Neural cell (in vitro differentiated cells): Measurements from ENCODE around the gene SPATS2. TPM values are rescaled to one million over a fixed set of nuclear protein-coding genes. Genes with fewer than 3 reads are reported as not detected.

ENCODE experiments used
- H2AFZ ChIP-seq: fragments of 200-600, 300-800 bp; sonication (generic), shearing (Covaris generic); 2 replicates; pipeline ENCODE4 v1.6.0; 2014; ENCODE audit warnings: low read depth, mild to moderate bottlenecking, antibody characterized with exemption, low read length, moderate library complexity
- H3F3A ChIP-seq: fragments of 200-600 bp; shearing (Covaris generic); 2 replicates; pipeline ENCODE4 v1.6.1; 2016; ENCODE audit warnings: mild to moderate bottlenecking, moderate library complexity, mixed read lengths, antibody characterized with exemption, low read length; ENCODE audit not compliant: insufficient read depth, poor library complexity, severe bottlenecking
- H3K27ac ChIP-seq: fragments of 200-600, 300-800 bp; sonication (generic), shearing (Covaris generic); 2 replicates; pipeline ENCODE4 v1.5.1; 2014; ENCODE audit warnings: mild to moderate bottlenecking, low read length, moderate library complexity
- H3K27me3 ChIP-seq: fragments of 300-800, 200-600 bp; sonication (generic), shearing (Covaris generic); 2 replicates; pipeline ENCODE4 v1.6.0; 2014; ENCODE audit warnings: mild to moderate bottlenecking, low read depth, low read length, moderate library complexity; ENCODE audit not compliant: insufficient read depth
- H3K36me3 ChIP-seq: fragments of 300-800, 200-600 bp; sonication (generic), shearing (Covaris generic); 2 replicates; pipeline ENCODE4 v1.5.1; 2014; ENCODE audit warnings: mild to moderate bottlenecking, antibody characterized with exemption, low read length, moderate library complexity; ENCODE audit not compliant: insufficient read depth
- H3K4me2 ChIP-seq: fragments of 300-800, 200-600 bp; sonication (generic), shearing (Covaris generic); 2 replicates; pipeline ENCODE4 v1.6.0; 2014; ENCODE audit warnings: mild to moderate bottlenecking, low read length
- H3K4me3 ChIP-seq: fragments of 300-800, 200-600 bp; sonication (generic), shearing (Covaris generic); 2 replicates; pipeline ENCODE4 v1.5.1; 2014; ENCODE audit warnings: mild to moderate bottlenecking, low read length, moderate library complexity
- H3K79me2 ChIP-seq: fragments of 200-600 bp; shearing (Covaris generic); replicated peaks from 2 replicates; pipeline ENCODE4 v1.6.0; 2014; ENCODE audit warnings: mild to moderate bottlenecking, low read length, moderate library complexity; ENCODE audit not compliant: insufficient read depth
- H3K9ac ChIP-seq: fragments of 300-800, 200-600 bp; sonication (generic), shearing (Covaris generic); 2 replicates; pipeline ENCODE4 v1.6.1; 2016; ENCODE audit warnings: mild to moderate bottlenecking, low read length, mixed read lengths
- H3K9me2 ChIP-seq: fragments of 200-600 bp; shearing (Covaris generic); 2 replicates; pipeline ENCODE4 v1.6.1; 2016; ENCODE audit warnings: mild to moderate bottlenecking, low read length, mixed read lengths; ENCODE audit not compliant: insufficient read depth
- H3K9me3 ChIP-seq: fragments of 200-600, 300-800 bp; sonication (generic), shearing (Covaris generic); 2 replicates; pipeline ENCODE4 v1.6.1; 2016; ENCODE audit warnings: mild to moderate bottlenecking, mixed run types, low read length, moderate library complexity, mixed read lengths
- H4K20me1 ChIP-seq: fragments of 200-600 bp; shearing (Covaris generic); 2 replicates; pipeline ENCODE4 v1.6.1; 2016; ENCODE audit warnings: mild to moderate bottlenecking, mixed run types; ENCODE audit not compliant: insufficient read depth
- EP300 ChIP-seq: fragments of 450-650 bp; conservative IDR thresholded peaks from 2 replicates; pipeline ENCODE4 v1.6.1; 2014; ENCODE audit warnings: antibody characterized with exemption, mild to moderate bottlenecking, moderate library complexity; ENCODE audit not compliant: poor library complexity, severe bottlenecking
- EZH2 ChIP-seq: fragments of 200-600, 300-800 bp; shearing (Covaris generic), sonication (generic); IDR thresholded peaks from 2 replicates; pipeline ENCODE4 v1.6.1; 2014; ENCODE audit warnings: antibody characterized with exemption, low read length, borderline replicate concordance, mild to moderate bottlenecking; ENCODE audit not compliant: insufficient read depth, poor library complexity, severe bottlenecking
- MXI1 ChIP-seq: fragments of 450-650 bp; conservative IDR thresholded peaks from 2 replicates; pipeline ENCODE4 v1.6.1; 2014; ENCODE audit warnings: antibody characterized with exemption, mild to moderate bottlenecking; ENCODE audit not compliant: poor library complexity, severe bottlenecking
- POLR2AphosphoS5 ChIP-seq: IDR thresholded peaks from 2 replicates; pipeline ENCODE4 v1.6.1; 2012
- RAD21 ChIP-seq: fragments of 450-650 bp; conservative IDR thresholded peaks from 2 replicates; pipeline ENCODE4 v1.6.1; 2014; ENCODE audit warnings: antibody characterized with exemption, mild to moderate bottlenecking, moderate library complexity
- SMC3 ChIP-seq: fragments of 450-650 bp; conservative IDR thresholded peaks from 2 replicates; pipeline ENCODE4 v1.6.1; 2014; ENCODE audit warnings: antibody characterized with exemption, mild to moderate bottlenecking, moderate library complexity; ENCODE audit not compliant: poor library complexity
- TAF1 ChIP-seq: IDR thresholded peaks from 2 replicates; pipeline ENCODE4 v1.6.1; 2012; ENCODE audit warnings: low read depth
- polyA plus RNA-seq: library from polyadenylated mRNA; depleted of rRNA; stranded (reverse); fragments of >200 nt; gene quantifications from 2 replicates; pipeline ENCODE4 v1.2.3, GENCODE V29; 2014
- TF ChIP-seq, protein P1 (sequence below): IDR thresholded peaks from 2 replicates; pipeline ENCODE4 v1.6.1; 2012; ENCODE audit warnings: borderline replicate concordance
- TF ChIP-seq, protein P2 (sequence below): fragments of 450-650 bp; IDR thresholded peaks from 2 replicates; pipeline ENCODE4 v1.5.1; 2014; ENCODE audit warnings: antibody characterized with exemption, mild to moderate bottlenecking, moderate library complexity; ENCODE audit not compliant: poor library complexity, severe bottlenecking

The SPATS2 gene
- polyA plus RNA-seq, 1 donor from 2014 or later, result 58.4 TPM

GRCh38 chr12:49413796-49414195, 46.5 kb downstream of the SPATS2 start:
- Histone ChIP-seq H3K27ac (no peak overlapping the region), H3K9me3 (no peaks in the 10 kb centered on the region), H3K27me3 (no peaks in the 10 kb centered on the region), H4K20me1 (no peaks in the 10 kb centered on the region), H3K9me2 (no peaks in the 10 kb centered on the region), H3F3A (no peaks in the 10 kb centered on the region), H3K36me3 (no peaks in the 10 kb centered on the region), H3K9ac (no peak overlapping the region), H3K79me2 (no peaks in the 10 kb centered on the region), H3K4me2 (no peak overlapping the region), H3K4me3 (no peak overlapping the region), H2AFZ (no peak overlapping the region)
- TF ChIP-seq, protein P1, sequence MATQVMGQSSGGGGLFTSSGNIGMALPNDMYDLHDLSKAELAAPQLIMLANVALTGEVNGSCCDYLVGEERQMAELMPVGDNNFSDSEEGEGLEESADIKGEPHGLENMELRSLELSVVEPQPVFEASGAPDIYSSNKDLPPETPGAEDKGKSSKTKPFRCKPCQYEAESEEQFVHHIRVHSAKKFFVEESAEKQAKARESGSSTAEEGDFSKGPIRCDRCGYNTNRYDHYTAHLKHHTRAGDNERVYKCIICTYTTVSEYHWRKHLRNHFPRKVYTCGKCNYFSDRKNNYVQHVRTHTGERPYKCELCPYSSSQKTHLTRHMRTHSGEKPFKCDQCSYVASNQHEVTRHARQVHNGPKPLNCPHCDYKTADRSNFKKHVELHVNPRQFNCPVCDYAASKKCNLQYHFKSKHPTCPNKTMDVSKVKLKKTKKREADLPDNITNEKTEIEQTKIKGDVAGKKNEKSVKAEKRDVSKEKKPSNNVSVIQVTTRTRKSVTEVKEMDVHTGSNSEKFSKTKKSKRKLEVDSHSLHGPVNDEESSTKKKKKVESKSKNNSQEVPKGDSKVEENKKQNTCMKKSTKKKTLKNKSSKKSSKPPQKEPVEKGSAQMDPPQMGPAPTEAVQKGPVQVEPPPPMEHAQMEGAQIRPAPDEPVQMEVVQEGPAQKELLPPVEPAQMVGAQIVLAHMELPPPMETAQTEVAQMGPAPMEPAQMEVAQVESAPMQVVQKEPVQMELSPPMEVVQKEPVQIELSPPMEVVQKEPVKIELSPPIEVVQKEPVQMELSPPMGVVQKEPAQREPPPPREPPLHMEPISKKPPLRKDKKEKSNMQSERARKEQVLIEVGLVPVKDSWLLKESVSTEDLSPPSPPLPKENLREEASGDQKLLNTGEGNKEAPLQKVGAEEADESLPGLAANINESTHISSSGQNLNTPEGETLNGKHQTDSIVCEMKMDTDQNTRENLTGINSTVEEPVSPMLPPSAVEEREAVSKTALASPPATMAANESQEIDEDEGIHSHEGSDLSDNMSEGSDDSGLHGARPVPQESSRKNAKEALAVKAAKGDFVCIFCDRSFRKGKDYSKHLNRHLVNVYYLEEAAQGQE, result no peak
- TF ChIP-seq EZH2 (no peak), RAD21 (no peak), EP300 (no peak), SMC3 (no peak), POLR2AphosphoS5 (no peak), TAF1 (no peak), MXI1 (no peak)
- TF ChIP-seq, protein P2, sequence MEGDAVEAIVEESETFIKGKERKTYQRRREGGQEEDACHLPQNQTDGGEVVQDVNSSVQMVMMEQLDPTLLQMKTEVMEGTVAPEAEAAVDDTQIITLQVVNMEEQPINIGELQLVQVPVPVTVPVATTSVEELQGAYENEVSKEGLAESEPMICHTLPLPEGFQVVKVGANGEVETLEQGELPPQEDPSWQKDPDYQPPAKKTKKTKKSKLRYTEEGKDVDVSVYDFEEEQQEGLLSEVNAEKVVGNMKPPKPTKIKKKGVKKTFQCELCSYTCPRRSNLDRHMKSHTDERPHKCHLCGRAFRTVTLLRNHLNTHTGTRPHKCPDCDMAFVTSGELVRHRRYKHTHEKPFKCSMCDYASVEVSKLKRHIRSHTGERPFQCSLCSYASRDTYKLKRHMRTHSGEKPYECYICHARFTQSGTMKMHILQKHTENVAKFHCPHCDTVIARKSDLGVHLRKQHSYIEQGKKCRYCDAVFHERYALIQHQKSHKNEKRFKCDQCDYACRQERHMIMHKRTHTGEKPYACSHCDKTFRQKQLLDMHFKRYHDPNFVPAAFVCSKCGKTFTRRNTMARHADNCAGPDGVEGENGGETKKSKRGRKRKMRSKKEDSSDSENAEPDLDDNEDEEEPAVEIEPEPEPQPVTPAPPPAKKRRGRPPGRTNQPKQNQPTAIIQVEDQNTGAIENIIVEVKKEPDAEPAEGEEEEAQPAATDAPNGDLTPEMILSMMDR, result no peak

- no peaks in the 10 kb centered on the region for H4K20me1 ChIP-seq
- TF ChIP-seq TAF1 (no peak), SMC3 (no peak), MXI1 (no peak), POLR2AphosphoS5 (no peak), RAD21 (no peak), EZH2 (no peak), EP300 (no peak)
- TF ChIP-seq, protein P1, result no peak
- TF ChIP-seq, protein P2, result no peak
Observed at GRCh38 chr12:49414364-49414763, 47.1 kb downstream of the SPATS2 start.

More at GRCh38 chr12:49414364-49414763, 47.1 kb downstream of the SPATS2 start:
- Histone ChIP-seq H3K9ac (no peak overlapping the region), H3F3A (no peaks in the 10 kb centered on the region), H3K79me2 (no peaks in the 10 kb centered on the region), H2AFZ (no peak overlapping the region), H3K4me3 (no peak overlapping the region), H3K9me2 (no peaks in the 10 kb centered on the region), H3K9me3 (no peaks in the 10 kb centered on the region), H3K27me3 (no peaks in the 10 kb centered on the region), H3K4me2 (no peak overlapping the region), H3K27ac (no peak overlapping the region), H3K36me3 (no peaks in the 10 kb centered on the region)
